ENCODE results near the gene AKNA. TPM values are rescaled to one million over a fixed set of nuclear protein-coding genes. Genes with fewer than 3 reads are reported as not detected.
"Not testable (repeated sequence)": the region's sequence is repeated elsewhere in the genome, so short reads cannot be mapped to it uniquely, and the experiment has no call there.

Gene AKNA
- total RNA-seq, 2 donors from 2014 or later = 23.8 to 32.4 TPM

GRCh38 chr9:114335745-114336144, 52.0 kb downstream of the AKNA start:
- DNase-seq (ENCODE audit: low spot score) = no peak
- intact Hi-C loops (cut with DNase I) = no loop called here

GRCh38 chr9:114334490-114334889, 53.3 kb downstream of the AKNA start:
- intact Hi-C loops (cut with DNase I) = no loop called here
- no peak for DNase-seq (ENCODE audit: low spot score)

GRCh38 chr9:114333718-114334117, 54.1 kb downstream of the AKNA start:
- intact Hi-C loops (cut with DNase I); DNase-seq (ENCODE audit: low spot score): not testable (repeated sequence)

GRCh38 chr9:114332474-114333040, 55.2 kb downstream of the AKNA start:
- DNase-seq (ENCODE audit: low spot score); intact Hi-C loops (cut with DNase I): not testable (repeated sequence)

GRCh38 chr9:114331229-114332195, 56.3 kb downstream of the AKNA start:
- DNase-seq (ENCODE audit: low spot score); intact Hi-C loops (cut with DNase I): not testable (repeated sequence)

GRCh38 chr9:114330636-114331035, 57.1 kb downstream of the AKNA start:
- intact Hi-C loops (cut with DNase I) = no loop called here
- no peak for DNase-seq (ENCODE audit: low spot score)

GRCh38 chr9:114329625-114330022, 58.2 kb downstream of the AKNA start, which contains the start of gene ORM2:
Gene ORM2, plus strand, starts transcription at chr9:114329869. Its CDS starts 36 bp downstream, at chr9:114329905.
- intact Hi-C loops (cut with DNase I); DNase-seq (ENCODE audit: low spot score): not testable (repeated sequence)

- intact Hi-C loops (cut with DNase I); DNase-seq (ENCODE audit: low spot score): not testable (repeated sequence)
Observed at GRCh38 chr9:114328937-114329624, 58.7 kb downstream of the AKNA start.

- intact Hi-C loops (cut with DNase I) = not testable (repeated sequence)
Observed at GRCh38 chr9:114328357-114328820, 59.4 kb downstream of the AKNA start.

GRCh38 chr9:114327749-114328148, 60.0 kb downstream of the AKNA start:
- intact Hi-C loops (cut with DNase I) = no loop called here
- no peak for DNase-seq (ENCODE audit: low spot score)

More at GRCh38 chr9:114328357-114328820, 59.4 kb downstream of the AKNA start:
- not testable (repeated sequence) for DNase-seq (ENCODE audit: low spot score)

GRCh38 chr9:114325684-114326254, 62.0 kb downstream of the AKNA start:
- DNase-seq (ENCODE audit: low spot score); intact Hi-C loops (cut with DNase I): not testable (repeated sequence)

GRCh38 chr9:114324965-114325364, 62.8 kb downstream of the AKNA start:
- DNase-seq (ENCODE audit: low spot score); intact Hi-C loops (cut with DNase I): not testable (repeated sequence)

GRCh38 chr9:114324492-114324891, 63.3 kb downstream of the AKNA start:
- intact Hi-C loops (cut with DNase I) = no loop called here
- DNase-seq (ENCODE audit: low spot score) = no peak

GRCh38 chr9:114323849-114324248, 63.9 kb downstream of the AKNA start:
- DNase-seq (ENCODE audit: low spot score); intact Hi-C loops (cut with DNase I): not testable (repeated sequence)

GRCh38 chr9:114322831-114323531, 64.8 kb downstream of the AKNA start, which contains the start of gene ORM1:
Gene ORM1, plus strand, starts transcription at chr9:114323098. Its CDS starts 36 bp downstream, at chr9:114323134.
- DNase-seq (ENCODE audit: low spot score); intact Hi-C loops (cut with DNase I): not testable (repeated sequence)

- DNase-seq (ENCODE audit: low spot score) = peak; percentile 19
- intact Hi-C loops (cut with DNase I) = not testable (repeated sequence)
Observed at GRCh38 chr9:114322160-114322818, 65.5 kb downstream of the AKNA start.

- no peak for DNase-seq (ENCODE audit: low spot score)
- intact Hi-C loops (cut with DNase I) = no loop called here
Observed at GRCh38 chr9:114321759-114322158, 66.0 kb downstream of the AKNA start.

- intact Hi-C loops (cut with DNase I) = not testable (repeated sequence)
- peak; percentile 47 for DNase-seq (ENCODE audit: low spot score)
Observed at GRCh38 chr9:114320710-114321109, 67.1 kb downstream of the AKNA start.
